HG02938 (cell line): ENCODE data around the gene HP1BP3.

Source experiments
- ATAC-seq: cut with Tn5 transposase; IDR thresholded peaks from one replicate; pipeline ENCODE4 v1.9.1; 2021; ENCODE audit warnings: mild to moderate bottlenecking, moderate library complexity; ENCODE audit not compliant: unreplicated experiment

Gene HP1BP3

DNA sequence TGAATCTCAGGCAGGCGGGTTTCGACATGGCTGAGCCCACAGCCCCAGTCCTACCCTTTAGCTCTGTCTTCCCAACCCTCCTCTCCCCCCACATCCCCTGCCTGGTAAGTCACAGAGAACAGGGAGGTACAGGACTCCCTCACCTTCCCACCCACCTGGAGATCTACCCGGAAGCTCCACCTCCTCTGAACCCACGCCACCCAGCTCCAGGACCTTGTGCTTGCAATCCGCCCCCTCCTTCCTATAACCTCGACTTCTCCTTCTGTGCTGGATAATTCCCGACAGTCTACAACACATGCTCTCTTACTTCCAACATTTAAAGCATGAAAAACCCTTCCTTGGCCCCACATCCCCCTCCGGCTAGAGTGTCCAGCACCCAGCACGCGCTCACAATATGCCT is 91.6 kb downstream of the HP1BP3 start:
- no peak for ATAC-seq

DNA sequence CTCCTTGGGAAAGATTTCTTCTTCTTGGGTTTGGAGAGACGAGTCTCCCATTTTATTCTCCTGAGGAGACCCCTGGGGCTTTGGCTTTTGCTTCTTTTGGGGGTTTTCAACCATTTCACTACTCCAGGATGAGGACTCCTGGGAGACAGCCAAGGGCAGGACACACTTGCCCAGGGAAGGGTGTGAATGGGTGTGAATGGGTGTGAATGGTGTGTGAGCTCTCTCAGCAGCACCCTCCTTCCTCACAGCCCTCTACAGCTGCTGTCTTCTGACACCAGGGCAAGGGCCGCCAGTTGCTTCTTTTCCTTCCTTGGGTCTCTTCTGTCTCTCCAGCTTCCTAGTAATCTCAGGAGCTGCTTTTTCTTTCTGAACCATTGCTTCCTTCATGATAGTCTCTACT is 93.5 kb downstream of the HP1BP3 start:
- ATAC-seq = no peak
